T-helper 1 cell treated with Interleukin-12 subunit alpha and Interleukin-12 subunit beta and Interleukin-4 antibody, amounts not matched to agents 30 ng/mL and 1 ng/mL, for 36 hours (primary cell): ENCODE results near the gene GLUL. TPM values are rescaled to one million over a fixed set of nuclear protein-coding genes. Genes with fewer than 3 reads are reported as not detected.
"Not testable (repeated sequence)": the region's sequence is repeated elsewhere in the genome, so short reads cannot be mapped to it uniquely, and the experiment has no call there.

Source experiments
- intact Hi-C: fragments of 100-400 bp; cut with micrococcal nuclease; formaldehyde crosslinking; loops from one replicate; pipeline ENCODE4 v1.15.1; 2024
- total RNA-seq: library from RNA; stranded (reverse); gene quantifications from 2 replicates; pipeline ENCODE4 v1.2.3, GENCODE V29; 2022

The GLUL gene
- total RNA-seq, 1 donor from 2014 or later: 218 TPM

- intact Hi-C loops: loop anchor here (1.0 to 10.0 kb wide), 6 partner anchors 35 to 1239 kb away; partner anchors contain the start of gene ARPC5
Observed at GRCh38 chr1:182395906-182396305, 4.3 kb upstream of the GLUL start.

- intact Hi-C loops: loop anchor here (5.0 to 10.0 kb wide), 2 partner anchors 208 to 1241 kb away; partner anchors contain the start of genes ARPC5 and RGS16
Observed at GRCh38 chr1:182394055-182394775, 2.6 kb upstream of the GLUL start.

GRCh38 chr1:182392050-182393028 is 749 bp upstream of the GLUL start:
- intact Hi-C loops: loop anchor here (2.0 to 10.0 kb wide), 3 partner anchors 210 to 1242 kb away; partner anchors contain the start of genes ARPC5, DHX9 and RGS16

- intact Hi-C loops: loop anchor here (1.0 to 10.0 kb wide), 11 partner anchors 90 to 1244 kb away; partner anchors contain the start of genes ARPC5, NPL, RGS16 and RNASEL
Observed at GRCh38 chr1:182391028-182391361, 595 bp downstream of the GLUL start.

- intact Hi-C loops: loop anchor here (1.0 to 10.0 kb wide), 5 partner anchors 141 to 1245 kb away; partner anchors contain the start of genes ARPC5, RGS16 and RNASEL
Observed at GRCh38 chr1:182389619-182390047, 2.0 kb downstream of the GLUL start.

- intact Hi-C loops: no loop called here
Observed at GRCh38 chr1:182388392-182389134, 3.0 kb downstream of the GLUL start.

- intact Hi-C loops: no loop called here
Observed at GRCh38 chr1:182387566-182387965, 4.0 kb downstream of the GLUL start.

- intact Hi-C loops: no loop called here
Observed at GRCh38 chr1:182386980-182387379, 4.6 kb downstream of the GLUL start.

- intact Hi-C loops: no loop called here
Observed at GRCh38 chr1:182385885-182386853, 5.4 kb downstream of the GLUL start.

GRCh38 chr1:182384387-182384960 is 7.1 kb downstream of the GLUL start:
- intact Hi-C loops: no loop called here

GRCh38 chr1:182383934-182384333 is 7.7 kb downstream of the GLUL start:
- intact Hi-C loops: no loop called here

- intact Hi-C loops: no loop called here
Observed at GRCh38 chr1:182383037-182383661, 8.4 kb downstream of the GLUL start.

GRCh38 chr1:182381962-182382819 is 9.4 kb downstream of the GLUL start:
- intact Hi-C loops: no loop called here

GRCh38 chr1:182380199-182380598 is 11.4 kb downstream of the GLUL start:
- intact Hi-C loops: no loop called here

- intact Hi-C loops: not testable (repeated sequence)
Observed at GRCh38 chr1:182379781-182380180, 11.8 kb downstream of the GLUL start.

- intact Hi-C loops: no loop called here
Observed at GRCh38 chr1:182376936-182377574, 14.5 kb downstream of the GLUL start.

GRCh38 chr1:182374101-182374834 is 17.3 kb downstream of the GLUL start:
- intact Hi-C loops: no loop called here
